ENCODE results near the gene ARHGAP45. TPM values are rescaled to one million over a fixed set of nuclear protein-coding genes. Genes with fewer than 3 reads are reported as not detected.

The ARHGAP45 gene
- total and polyA plus RNA-seq, 2 of the 8 experiments (the other 6 are each of a cell fraction or from before 2014, with no cell fraction given) = 31.4 to 41.8 TPM

DNA sequence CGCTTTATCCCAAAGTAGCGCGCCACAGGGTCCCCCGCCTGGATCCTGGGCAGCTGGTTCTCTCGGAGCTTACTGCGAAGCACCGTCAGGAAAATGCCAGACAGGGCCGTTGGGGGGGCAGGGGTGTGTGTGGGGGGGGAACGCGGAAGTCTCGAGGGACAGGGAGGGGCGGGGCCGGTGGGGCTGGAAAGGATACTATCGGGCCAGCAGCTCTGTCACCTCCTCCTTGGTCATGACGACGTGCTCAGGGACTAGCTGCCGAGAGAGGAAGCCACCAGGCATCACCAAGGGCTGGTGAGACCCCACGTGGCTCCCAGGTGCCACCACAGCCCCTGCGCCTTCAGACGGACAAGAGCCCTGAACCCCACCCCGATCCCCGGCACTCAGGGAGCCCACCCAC lies 22.9 kb downstream of the ARHGAP45 start:
- Histone ChIP-seq H3K9me3 (ENCODE audit: insufficient read depth in 2 of 2, low read depth in 1 of 2, low read length in 1 of 2) (no peaks in the 10 kb centered on the region), H4K91ac (replicated peaks; ENCODE audit: insufficient read length, low read length) (no peak overlapping the region), H2BK120ac (replicated peaks; ENCODE audit: low read depth, low read length) (no peak overlapping the region), H3K27ac (ENCODE audit: low read depth, low read length) (no peak overlapping the region), H3K23ac (ENCODE audit: insufficient read length) (no peak overlapping the region), H2BK20ac (ENCODE audit: low read length) (no peak overlapping the region), H3K4me2 (ENCODE audit: insufficient read depth in 1 of 2, low read depth in 2 of 2, low read length in 2 of 2) (no peak overlapping the region), H3K14ac (ENCODE audit: insufficient read length) (no peak overlapping the region), H3K4me1 (replicated peaks in 1 of 4; ENCODE audit: control insufficient read depth in 3 of 4, insufficient read depth in 4 of 4, low read length in 3 of 4) (peaks cover 0 to 8% (median 5%) of the 10 kb centered on the region in 4 experiments; a peak in 4 of 7 replicates), H2AFZ (ENCODE audit: low read length) (no peak overlapping the region), H4K8ac (ENCODE audit: extremely low read depth, insufficient read depth, low read length) (no peak overlapping the region), H2BK5ac (ENCODE audit: low read depth, low read length) (no peak overlapping the region), H4K20me1 (replicated peaks in 1 of 2; ENCODE audit: control insufficient read depth in 1 of 2, insufficient read depth in 2 of 2, low read length in 2 of 2) (peaks cover 11 to 25% of the 10 kb centered on the region in 2 experiments), H3K27me3 (replicated peaks in 1 of 4; ENCODE audit: control insufficient read depth in 3 of 4, extremely low read depth in 1 of 4, insufficient read depth in 3 of 4, low read length in 3 of 4) (no peaks in the 10 kb centered on the region; a peak in 1 of 7 replicates), H3K4me3 (ENCODE audit: extremely low read depth in 1 of 4, insufficient read depth in 2 of 4, low read depth in 3 of 4, low read length in 4 of 4) (no peak overlapping the region), H3K18ac (ENCODE audit: extremely low read depth, low read length) (no peak overlapping the region), H3K23me2 (ENCODE audit: low read depth, low read length) (peaks cover 4% of the 10 kb centered on the region), H3K9ac (replicated peaks in 1 of 4; ENCODE audit: extremely low read depth in 1 of 4, low read depth in 3 of 4, low read length in 3 of 4) (no peak overlapping the region), H3K4ac (replicated peaks; ENCODE audit: insufficient read length, low read depth, low read length) (no peak overlapping the region), H2BK15ac (ENCODE audit: low read length) (no peak overlapping the region), H3K56ac (replicated peaks; ENCODE audit: insufficient read length, low read depth, low read length) (no peak overlapping the region), H2AK5ac (ENCODE audit: low read depth, low read length) (no peak overlapping the region), H3K79me1 (ENCODE audit: low read depth, low read length) (peaks cover 10% of the 10 kb centered on the region), H3K79me2 (ENCODE audit: control insufficient read depth in 1 of 2, insufficient read depth in 2 of 2, low read length in 2 of 2) (peaks cover 8 to 18% of the 10 kb centered on the region in 2 experiments), H3K36me3 (ENCODE audit: control insufficient read depth in 2 of 4, insufficient read depth in 4 of 4, low read length in 3 of 4) (peaks cover 4 to 51% (median 21%) of the 10 kb centered on the region in 4 experiments; a peak in 7 of 8 replicates), H2BK12ac (ENCODE audit: low read depth, low read length) (no peak overlapping the region), H4K5ac (ENCODE audit: insufficient read length, low read depth, low read length) (no peak overlapping the region)
- DNase-seq (ENCODE audit: low read depth in 1 of 2, low spot score in 2 of 2) = no peak
- no peak for FAIRE-seq
- POLR2A ChIA-PET (ENCODE audit: partially characterized antibody) = interaction anchor here (0.6 to 8.7 kb wide), 10 partner anchors 9 to 179 kb away, joined by 3 to 116 read pairs (median 4); partner anchors contain the start of genes ARHGAP45, CIRBP and GPX4
- 84% methylated on average over 5 of the region's 22 CpGs; no CpG with 5 or more reads in 1 of the 2 experiments for WGBS, 2 experiments (ENCODE audit: extremely low coverage in 1 of 2, insufficient coverage in 1 of 2, insufficient read length in 1 of 2, insufficient replicate concordance in 2 of 2, low coverage in 1 of 2, low lambda C conversion rate in 2 of 2, missing lambda C conversion rate in 1 of 2)
- CTCF ChIA-PET (ENCODE audit: partially characterized antibody) = interaction anchor here (1.0 to 3.0 kb wide), 4 partner anchors 14 to 211 kb away, joined by 3 to 10 read pairs (median 8); no protein-coding TSS in a partner anchor
- TF ChIP-seq POLR2A (IDR thresholded peaks at IDR 0.05; ENCODE audit: control extremely low read depth in 1 of 2, low read depth in 2 of 2, low read length in 2 of 2) = no peak
- no peak for TF ChIP-seq CEBPB (IDR thresholded peaks at IDR 0.05; ENCODE audit: low read depth, low read length)
- no peak for TF ChIP-seq JUN (IDR thresholded peaks at IDR 0.05; ENCODE audit: low read depth, low read length)
- no peak for TF ChIP-seq SIN3A (conservative IDR thresholded peaks at IDR 0.05 in 1 of 2, IDR thresholded peaks at IDR 0.05 in 1 of 2; ENCODE audit: low read depth in 1 of 2, low read length in 2 of 2)
- no peak for TF ChIP-seq CHD1 (IDR thresholded peaks at IDR 0.05; ENCODE audit: low read depth, low read length)
- no peak for TF ChIP-seq CREB1 (IDR thresholded peaks at IDR 0.05)
